Measurements from ENCODE around the gene NKD2. TPM values are rescaled to one million over a fixed set of nuclear protein-coding genes. Genes with fewer than 3 reads are reported as not detected.

NKD2 gene
- polyA plus RNA-seq, 1 experiment = not detected

DNA sequence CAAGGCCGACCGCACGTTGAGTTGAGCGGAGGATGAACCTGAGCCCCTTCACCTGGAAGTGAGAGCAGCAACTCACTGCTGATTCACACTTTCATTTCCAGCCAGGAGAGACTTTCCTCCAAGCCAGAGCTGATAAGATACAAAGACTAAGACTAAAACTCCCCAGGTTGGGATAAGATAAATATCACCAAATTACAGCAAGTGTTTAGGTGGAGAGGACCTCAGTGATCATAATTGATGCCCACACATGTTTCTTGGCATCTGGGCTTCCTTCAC, 6.4 kb upstream of the NKD2 start:
- CTCF ChIA-PET = interaction anchor here (0.6 kb wide), 1 partner anchor 283 kb away, joined by 3 read pairs; no protein-coding TSS in a partner anchor
- TF ChIP-seq, protein P1, sequence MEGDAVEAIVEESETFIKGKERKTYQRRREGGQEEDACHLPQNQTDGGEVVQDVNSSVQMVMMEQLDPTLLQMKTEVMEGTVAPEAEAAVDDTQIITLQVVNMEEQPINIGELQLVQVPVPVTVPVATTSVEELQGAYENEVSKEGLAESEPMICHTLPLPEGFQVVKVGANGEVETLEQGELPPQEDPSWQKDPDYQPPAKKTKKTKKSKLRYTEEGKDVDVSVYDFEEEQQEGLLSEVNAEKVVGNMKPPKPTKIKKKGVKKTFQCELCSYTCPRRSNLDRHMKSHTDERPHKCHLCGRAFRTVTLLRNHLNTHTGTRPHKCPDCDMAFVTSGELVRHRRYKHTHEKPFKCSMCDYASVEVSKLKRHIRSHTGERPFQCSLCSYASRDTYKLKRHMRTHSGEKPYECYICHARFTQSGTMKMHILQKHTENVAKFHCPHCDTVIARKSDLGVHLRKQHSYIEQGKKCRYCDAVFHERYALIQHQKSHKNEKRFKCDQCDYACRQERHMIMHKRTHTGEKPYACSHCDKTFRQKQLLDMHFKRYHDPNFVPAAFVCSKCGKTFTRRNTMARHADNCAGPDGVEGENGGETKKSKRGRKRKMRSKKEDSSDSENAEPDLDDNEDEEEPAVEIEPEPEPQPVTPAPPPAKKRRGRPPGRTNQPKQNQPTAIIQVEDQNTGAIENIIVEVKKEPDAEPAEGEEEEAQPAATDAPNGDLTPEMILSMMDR (IDR thresholded peaks at IDR 0.05; ENCODE audit: low read depth, low read length) = no peak
- peaks cover 8% of the 10 kb centered on the region; the same call in 1 of the 2 replicates for H3K9me3 ChIP-seq (ENCODE audit: control insufficient read depth, insufficient read depth, low read length)
- POLR2A ChIA-PET = interaction anchor here (1.1 kb wide), 1 partner anchor 99 kb away, joined by 7 read pairs; no protein-coding TSS in a partner anchor
- DNase-seq (ENCODE audit: low read depth, low spot score) = no peak
- H3K27ac ChIP-seq (ENCODE audit: low read depth, low read length) = no peak overlapping the region
- peaks cover 47% of the 10 kb centered on the region for H3K27me3 ChIP-seq (ENCODE audit: control insufficient read depth, insufficient read depth, low read length)
- H3K4me3 ChIP-seq (ENCODE audit: low read depth, low read length) = no peak overlapping the region

DNA sequence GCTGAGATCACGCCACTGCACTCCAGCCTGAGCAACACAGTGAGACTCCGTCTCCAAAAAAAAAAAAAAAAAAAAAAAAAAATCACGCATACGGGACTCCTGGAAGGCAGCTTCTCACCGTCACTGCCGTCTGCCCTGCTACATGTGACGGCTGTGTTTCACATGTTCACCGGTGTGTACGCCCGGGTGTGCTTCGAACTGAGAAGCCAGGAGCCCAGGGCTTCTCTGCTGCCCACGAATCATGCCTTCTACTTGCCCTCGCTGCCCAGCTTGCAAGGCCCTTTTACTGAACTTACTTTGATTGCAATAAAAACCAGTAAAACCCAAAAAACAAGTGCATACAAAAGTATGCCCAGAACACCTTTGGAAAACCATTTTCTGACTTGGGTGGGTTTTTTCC, 5.8 kb upstream of the NKD2 start:
- Histone ChIP-seq H3K27ac (ENCODE audit: low read depth, low read length) (no peak overlapping the region), H3K4me3 (ENCODE audit: low read depth, low read length) (no peak overlapping the region), H3K9me3 (ENCODE audit: control insufficient read depth, insufficient read depth, low read length) (peaks cover 8% of the 10 kb centered on the region; the same call in 1 of the 2 replicates), H3K27me3 (ENCODE audit: control insufficient read depth, insufficient read depth, low read length) (peaks cover 49% of the 10 kb centered on the region)
- CTCF ChIA-PET = interaction anchor here (0.6 kb wide), 1 partner anchor 282 kb away, joined by 3 read pairs; no protein-coding TSS in a partner anchor
- DNase-seq (ENCODE audit: low read depth, low spot score) = no peak
- POLR2A ChIA-PET = interaction anchor here (1.1 kb wide), 1 partner anchor 100 kb away, joined by 7 read pairs; no protein-coding TSS in a partner anchor
- TF ChIP-seq, protein P1 (IDR thresholded peaks at IDR 0.05; ENCODE audit: low read depth, low read length) = no peak

DNA sequence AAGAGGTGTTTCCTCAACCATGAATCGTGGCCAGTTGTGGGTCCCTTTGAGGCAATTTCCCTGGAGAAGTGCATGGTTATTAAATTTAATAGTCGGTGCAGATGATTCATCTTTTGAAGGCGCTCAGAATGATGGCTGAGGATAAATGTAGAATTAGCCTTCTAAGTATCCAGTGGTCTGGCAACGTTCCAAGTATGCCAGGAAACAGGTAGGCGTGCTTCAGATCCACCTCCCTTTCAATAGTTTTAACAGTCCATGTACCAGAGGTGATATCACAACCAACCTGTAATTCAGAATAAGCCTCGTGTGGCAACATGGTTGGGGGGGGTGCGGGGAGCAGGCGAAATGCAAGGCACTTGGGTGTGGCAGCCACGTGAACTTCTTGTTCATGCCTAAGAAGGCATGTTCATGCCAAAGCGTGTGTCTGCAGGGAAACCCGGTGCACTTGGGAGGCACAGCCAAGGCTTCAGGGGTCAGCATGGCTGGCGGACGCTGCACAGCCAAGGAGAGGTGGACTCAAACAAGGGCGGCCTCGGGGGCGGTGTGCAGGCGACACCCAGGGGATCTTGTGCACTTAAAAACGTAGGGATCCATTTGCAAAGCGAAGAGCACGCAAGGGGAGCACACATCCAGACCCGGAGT, 5.2 kb upstream of the NKD2 start:
- H3K4me3 ChIP-seq (ENCODE audit: low read depth, low read length) = no peak overlapping the region
- H3K9me3 ChIP-seq (ENCODE audit: control insufficient read depth, insufficient read depth, low read length) = peaks cover 8% of the 10 kb centered on the region; the same call in 1 of the 2 replicates
- CTCF ChIA-PET = no interaction called here
- TF ChIP-seq, protein P1 (IDR thresholded peaks at IDR 0.05; ENCODE audit: low read depth, low read length) = no peak
- peaks cover 55% of the 10 kb centered on the region for H3K27me3 ChIP-seq (ENCODE audit: control insufficient read depth, insufficient read depth, low read length)
- H3K27ac ChIP-seq (ENCODE audit: low read depth, low read length) = no peak overlapping the region
- POLR2A ChIA-PET = no interaction called here
- no peak for DNase-seq (ENCODE audit: low read depth, low spot score)

GRCh38 chr5:1004461-1005248, 3.9 kb upstream of the NKD2 start:
- CTCF ChIA-PET = no interaction called here
- POLR2A ChIA-PET = no interaction called here
- Histone ChIP-seq H3K27ac (ENCODE audit: low read depth, low read length) (no peak overlapping the region), H3K4me3 (ENCODE audit: low read depth, low read length) (peak overlapping the region; percentile 7; the same call in 1 of the 2 replicates), H3K27me3 (ENCODE audit: control insufficient read depth, insufficient read depth, low read length) (peaks cover 49% of the 10 kb centered on the region), H3K9me3 (ENCODE audit: control insufficient read depth, insufficient read depth, low read length) (peaks cover 8% of the 10 kb centered on the region; the same call in 1 of the 2 replicates)
- TF ChIP-seq, protein P1 (IDR thresholded peaks at IDR 0.05; ENCODE audit: low read depth, low read length) = no peak
- no peak for DNase-seq (ENCODE audit: low read depth, low spot score)

Data from AG04450 (cell line).